Mesendoderm (in vitro differentiated cells): ENCODE measurements around the gene ADSL.
"Not testable (repeated sequence)": the region's sequence is repeated elsewhere in the genome, so short reads cannot be mapped to it uniquely, and the experiment has no call there.

ENCODE experiments used
- DNase-seq: peaks from one replicate; pipeline ENCODE4 v3.0.0; 2013
- H2AK5ac ChIP-seq: 2 replicates; pipeline ENCODE4 v1.6.1; 2013; ENCODE audit warnings: low read length, inconsistent platforms
- H2BK120ac ChIP-seq: 2 replicates; pipeline ENCODE4 v1.6.1; 2013; ENCODE audit warnings: low read depth, mild to moderate bottlenecking, low read length, moderate library complexity, mixed read lengths
- H2BK15ac ChIP-seq: replicated peaks from 2 replicates; pipeline ENCODE4 v1.6.1; 2013; ENCODE audit warnings: low read depth, mild to moderate bottlenecking, moderate library complexity
- H2BK5ac ChIP-seq: 2 replicates; pipeline ENCODE4 v1.6.1; 2013; ENCODE audit warnings: low read length, inconsistent platforms
- H3K18ac ChIP-seq: 2 replicates; pipeline ENCODE4 v1.6.1; 2013; ENCODE audit warnings: mild to moderate bottlenecking, low read length, mixed read lengths
- H3K23ac ChIP-seq: one replicate; pipeline ENCODE4 v1.6.1; 2013; ENCODE audit warnings: low read length
- H3K27ac ChIP-seq: 2 replicates; pipeline ENCODE4 v1.5.1; 2013; ENCODE audit warnings: low read depth, mild to moderate bottlenecking, inconsistent platforms, low read length, moderate library complexity
- H3K27me3 ChIP-seq: 2 replicates; pipeline ENCODE4 v1.6.1; 2013; ENCODE audit warnings: low read length, control low read depth, mild to moderate bottlenecking, inconsistent platforms; ENCODE audit not compliant: insufficient read depth, poor library complexity
- H3K36me3 ChIP-seq: 2 replicates; pipeline ENCODE4 v1.6.1; 2013; ENCODE audit warnings: low read length, inconsistent platforms; ENCODE audit not compliant: control insufficient read depth, insufficient read depth
- H3K4ac ChIP-seq: one replicate; pipeline ENCODE4 v1.6.1; 2013; ENCODE audit warnings: low read depth, mild to moderate bottlenecking, low read length, moderate library complexity
- H3K4me1 ChIP-seq: 2 replicates; pipeline ENCODE4 v1.6.1; 2013; ENCODE audit warnings: low read depth, low read length, inconsistent platforms; ENCODE audit not compliant: control insufficient read depth
- H3K4me2 ChIP-seq: 2 replicates; pipeline ENCODE4 v1.6.1; 2013; ENCODE audit warnings: low read length
- H3K4me3 ChIP-seq: 2 replicates; pipeline ENCODE4 v1.5.1; 2013; ENCODE audit warnings: mild to moderate bottlenecking, low read length
- H3K56ac ChIP-seq: one replicate; pipeline ENCODE4 v1.6.1; 2013; ENCODE audit warnings: low read length
- H3K79me1 ChIP-seq: 2 replicates; pipeline ENCODE4 v1.6.1; 2013; ENCODE audit warnings: low read length, inconsistent platforms
- H3K79me2 ChIP-seq: 2 replicates; pipeline ENCODE4 v1.6.1; 2013; ENCODE audit warnings: mild to moderate bottlenecking, low read length; ENCODE audit not compliant: control insufficient read depth, insufficient read depth
- H3K9ac ChIP-seq: 2 replicates; pipeline ENCODE4 v1.6.1; 2013; ENCODE audit warnings: low read length, inconsistent platforms
- H4K5ac ChIP-seq: one replicate; pipeline ENCODE4 v1.6.1; 2013; ENCODE audit warnings: low read length
- H4K8ac ChIP-seq: one replicate; pipeline ENCODE4 v1.6.1; 2013; ENCODE audit warnings: low read depth, mild to moderate bottlenecking, control low read depth, low read length, moderate library complexity
- WGBS: extraction: QIAGEN DNeasy Blood & Tissue Kit; methylation state at CpG from one replicate; pipeline ENCODE4 v1.1.7; 2013; ENCODE audit warnings: low lambda C conversion rate, missing lambda C conversion rate; ENCODE audit not compliant: insufficient coverage; ENCODE audit errors: extremely low coverage; 5-methylcytosine and 5-hydroxymethylcytosine counted together

The ADSL gene

DNA sequence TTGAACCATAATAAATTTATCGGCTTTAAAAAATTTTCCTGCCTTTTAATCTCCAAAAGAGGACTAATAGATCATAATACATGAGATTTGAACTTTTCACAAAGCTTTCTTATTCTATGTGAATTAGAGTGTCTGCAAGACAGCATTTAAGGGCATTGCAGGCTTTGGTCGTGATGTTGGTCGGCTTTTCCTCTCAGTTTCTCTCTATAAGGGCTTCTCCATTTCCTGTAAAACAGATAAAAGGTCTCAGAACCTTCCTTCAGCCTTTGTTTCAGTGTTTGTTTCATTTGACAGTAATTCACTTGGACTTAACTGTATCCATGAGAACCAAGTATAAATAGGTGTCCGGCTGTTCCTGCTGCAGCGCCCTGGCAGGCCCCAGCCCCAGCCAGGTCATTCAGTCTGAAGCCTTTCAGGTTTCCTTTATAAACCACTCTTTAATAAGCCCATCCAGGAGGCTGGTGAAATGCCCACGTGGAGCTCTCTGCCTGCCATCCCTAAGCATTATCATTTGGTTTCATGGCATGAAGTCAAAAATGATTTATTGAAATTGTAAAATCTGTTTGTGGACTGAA lies 37.2 kb upstream of the ADSL start:
- Histone ChIP-seq H2BK15ac (no peak overlapping the region), H3K36me3 (peaks cover 4% of the 10 kb centered on the region)

DNA sequence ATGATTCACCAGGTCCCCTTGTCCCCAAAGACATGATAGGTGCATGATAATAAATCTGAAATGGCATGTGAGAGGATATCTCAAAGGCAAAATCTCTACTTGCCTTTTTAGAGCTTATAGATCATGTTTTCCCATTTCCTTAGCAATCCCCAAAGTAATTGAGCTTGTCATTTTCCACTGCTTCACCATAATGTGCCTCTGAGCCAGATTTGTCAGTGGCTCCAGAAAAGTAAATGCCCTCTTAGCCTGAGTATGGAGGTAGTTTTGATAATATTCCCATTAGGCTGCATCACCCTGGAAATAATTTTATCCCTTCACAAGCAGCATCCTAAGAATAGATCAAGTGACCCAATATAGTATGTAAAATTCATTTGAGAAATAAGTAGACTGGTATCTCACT lies 36.7 kb upstream of the ADSL start:
- Histone ChIP-seq H2BK120ac (no peak overlapping the region), H3K36me3 (peaks cover 4% of the 10 kb centered on the region)

More for the DNA sequence above, 37.2 kb upstream of the ADSL start:
- no peak overlapping the region for H3K56ac ChIP-seq
- H3K79me2 ChIP-seq = no peaks in the 10 kb centered on the region
- no peak for DNase-seq
- WGBS = no CpG with 5 or more reads among the region's 6 CpGs
- no peak overlapping the region for H4K8ac ChIP-seq
- H3K27me3 ChIP-seq = no peaks in the 10 kb centered on the region
- H3K27ac ChIP-seq = no peak overlapping the region
- no peak overlapping the region for H3K9ac ChIP-seq
- H3K18ac ChIP-seq = no peak overlapping the region
- H2BK120ac ChIP-seq = no peak overlapping the region
- H2AK5ac ChIP-seq = no peak overlapping the region
- no peak overlapping the region for H3K4ac ChIP-seq
- H3K4me2 ChIP-seq = no peak overlapping the region
- H4K5ac ChIP-seq = no peak overlapping the region
- H3K23ac ChIP-seq = no peak overlapping the region
- no peak overlapping the region for H3K4me3 ChIP-seq
- H3K4me1 ChIP-seq = no peaks in the 10 kb centered on the region
- H2BK5ac ChIP-seq = no peak overlapping the region
- H3K79me1 ChIP-seq = no peaks in the 10 kb centered on the region

DNA sequence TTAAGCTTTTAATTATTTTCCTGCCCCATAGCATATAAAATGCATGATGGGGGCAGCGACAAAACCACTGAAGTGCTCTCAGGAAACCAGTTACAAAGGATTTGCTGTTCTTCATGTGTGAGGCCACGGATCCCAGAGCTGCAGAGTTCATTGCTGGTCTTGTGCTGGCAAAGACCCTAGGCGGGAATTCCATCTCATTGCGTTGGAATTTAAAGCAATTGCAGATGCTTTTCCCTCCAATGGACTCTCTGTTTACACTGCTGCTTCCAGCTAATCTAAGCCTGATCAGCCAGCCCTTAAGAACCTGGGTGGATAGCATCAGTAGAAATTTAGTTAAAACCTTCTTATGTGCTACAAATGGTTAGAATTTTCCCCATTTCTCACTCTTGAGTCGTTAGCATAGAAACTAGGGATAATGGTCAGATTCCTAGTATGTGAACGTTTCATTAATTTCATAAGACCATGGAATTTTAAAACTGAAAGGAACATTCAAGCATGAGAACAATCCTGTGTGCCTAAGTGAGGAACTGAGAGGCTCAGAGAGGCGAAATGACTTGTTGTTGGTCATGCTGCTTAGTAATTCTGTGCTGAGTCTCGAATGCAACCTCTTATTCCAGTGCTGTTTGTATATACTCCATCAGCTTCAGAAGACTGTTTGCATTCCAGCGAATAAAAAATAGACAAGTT lies 36.1 kb upstream of the ADSL start:
- H3K18ac ChIP-seq = no peak overlapping the region
- DNase-seq = peak; percentile 76
- H3K23ac ChIP-seq = no peak overlapping the region
- no peak overlapping the region for H2BK120ac ChIP-seq
- H3K27ac ChIP-seq = no peak overlapping the region
- H2BK5ac ChIP-seq = no peak overlapping the region
- no peak overlapping the region for H4K8ac ChIP-seq
- H3K4ac ChIP-seq = no peak overlapping the region
- no peak overlapping the region for H2AK5ac ChIP-seq
- no peak overlapping the region for H4K5ac ChIP-seq
- H3K9ac ChIP-seq = no peak overlapping the region
- WGBS = no CpG with 5 or more reads among the region's 9 CpGs
- H2BK15ac ChIP-seq = no peak overlapping the region
- H3K4me1 ChIP-seq = no peaks in the 10 kb centered on the region
- no peak overlapping the region for H3K56ac ChIP-seq
- H3K79me1 ChIP-seq = no peaks in the 10 kb centered on the region
- no peak overlapping the region for H3K4me2 ChIP-seq
- no peaks in the 10 kb centered on the region for H3K79me2 ChIP-seq
- H3K36me3 ChIP-seq = peaks cover 5% of the 10 kb centered on the region
- H3K27me3 ChIP-seq = no peaks in the 10 kb centered on the region
- no peak overlapping the region for H3K4me3 ChIP-seq

More for the DNA sequence above, 36.7 kb upstream of the ADSL start:
- no peak overlapping the region for H2BK5ac ChIP-seq
- H3K56ac ChIP-seq = no peak overlapping the region
- no peak overlapping the region for H4K8ac ChIP-seq
- no peak overlapping the region for H2BK15ac ChIP-seq
- H3K9ac ChIP-seq = no peak overlapping the region
- no peak overlapping the region for H2AK5ac ChIP-seq
- H3K4ac ChIP-seq = no peak overlapping the region
- no peaks in the 10 kb centered on the region for H3K79me2 ChIP-seq
- no peak overlapping the region for H3K4me3 ChIP-seq
- no peak overlapping the region for H3K27ac ChIP-seq
- H3K23ac ChIP-seq = no peak overlapping the region
- no peaks in the 10 kb centered on the region for H3K79me1 ChIP-seq
- no peak overlapping the region for H3K4me2 ChIP-seq
- H3K4me1 ChIP-seq = no peaks in the 10 kb centered on the region
- no peak overlapping the region for H4K5ac ChIP-seq
- no peak overlapping the region for H3K18ac ChIP-seq
- no peaks in the 10 kb centered on the region for H3K27me3 ChIP-seq
- DNase-seq = no peak

DNA sequence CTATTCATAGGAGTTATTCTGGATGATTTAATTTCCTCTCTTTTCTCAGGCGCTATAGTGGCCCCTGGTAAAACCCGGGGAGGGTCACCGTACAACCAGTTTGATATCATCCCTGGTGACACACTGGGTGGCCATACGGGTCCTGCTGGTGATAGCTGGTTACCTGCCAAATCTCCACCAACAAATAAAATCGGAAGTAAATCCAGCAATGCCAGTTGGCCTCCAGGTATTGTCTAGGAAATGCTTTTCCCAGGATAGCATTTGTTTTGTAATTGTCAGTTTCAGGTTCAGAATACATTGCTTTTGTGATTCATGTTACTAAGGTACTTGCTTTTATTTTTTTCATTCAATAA lies 35.6 kb upstream of the ADSL start:
- no peaks in the 10 kb centered on the region for H3K4me1 ChIP-seq
- no peaks in the 10 kb centered on the region for H3K79me1 ChIP-seq
- no peak overlapping the region for H3K4me3 ChIP-seq
- no peak overlapping the region for H2AK5ac ChIP-seq
- no peak overlapping the region for H4K5ac ChIP-seq
- no peak overlapping the region for H3K56ac ChIP-seq
- H3K18ac ChIP-seq = no peak overlapping the region
- no peak overlapping the region for H3K27ac ChIP-seq
- DNase-seq = no peak
- no peak overlapping the region for H2BK5ac ChIP-seq
- no peak overlapping the region for H2BK15ac ChIP-seq
- H3K4me2 ChIP-seq = no peak overlapping the region
- H3K36me3 ChIP-seq = peaks cover 9% of the 10 kb centered on the region
- no peak overlapping the region for H3K4ac ChIP-seq
- WGBS = no CpG with 5 or more reads among the region's 5 CpGs
- H3K9ac ChIP-seq = no peak overlapping the region
- no peak overlapping the region for H4K8ac ChIP-seq
- H2BK120ac ChIP-seq = no peak overlapping the region
- no peaks in the 10 kb centered on the region for H3K27me3 ChIP-seq
- no peak overlapping the region for H3K23ac ChIP-seq
- no peaks in the 10 kb centered on the region for H3K79me2 ChIP-seq

DNA sequence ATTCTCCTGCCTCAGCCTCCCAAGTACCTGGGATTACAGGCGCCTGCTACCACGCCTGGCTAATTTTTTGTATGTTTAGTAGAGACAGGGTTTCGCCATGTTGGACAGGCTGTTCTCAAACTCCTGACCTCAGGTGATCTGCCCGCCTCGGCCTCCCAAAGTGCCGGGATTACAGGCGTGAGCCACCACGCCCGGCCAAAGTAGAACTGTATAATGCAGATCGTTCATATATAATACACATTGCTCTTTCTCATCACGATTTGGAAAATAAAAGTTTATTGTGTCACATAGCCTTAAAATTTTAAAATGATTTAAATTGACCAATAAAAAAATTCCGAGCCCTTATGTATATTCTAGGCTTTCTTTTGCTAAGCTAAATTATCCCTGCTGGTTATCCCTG lies 34.7 kb upstream of the ADSL start:
- H3K27ac ChIP-seq = not testable (repeated sequence)

DNA sequence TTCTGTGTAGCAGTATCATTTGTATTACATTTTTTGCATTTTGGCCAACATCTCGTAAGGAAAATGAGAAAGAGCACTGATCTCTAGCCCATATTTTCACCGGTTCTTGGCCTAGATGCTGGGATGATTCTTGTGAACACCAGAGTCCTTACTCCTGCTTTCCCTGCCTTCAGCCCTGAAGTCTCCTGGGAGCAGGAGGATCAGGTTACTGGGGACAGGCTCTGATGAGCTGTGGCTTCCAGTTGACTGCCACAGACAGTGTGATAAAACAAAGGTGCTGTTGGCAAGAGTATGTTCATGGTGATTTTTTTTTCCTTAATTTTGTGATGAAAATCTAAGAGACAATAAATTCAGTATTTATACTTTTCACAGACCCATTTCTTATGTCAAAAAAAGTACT lies 34.2 kb upstream of the ADSL start:
- no peak overlapping the region for H2BK15ac ChIP-seq
- H3K27me3 ChIP-seq = no peaks in the 10 kb centered on the region
- H3K4me3 ChIP-seq = no peak overlapping the region
- H4K5ac ChIP-seq = no peak overlapping the region
- H3K79me1 ChIP-seq = no peaks in the 10 kb centered on the region
- H2BK5ac ChIP-seq = no peak overlapping the region
- H2BK120ac ChIP-seq = no peak overlapping the region
- no peak overlapping the region for H3K4ac ChIP-seq
- H3K36me3 ChIP-seq = peaks cover 9% of the 10 kb centered on the region
- no peak overlapping the region for H3K56ac ChIP-seq
- no peak overlapping the region for H3K27ac ChIP-seq
- WGBS = no CpG with 5 or more reads among the region's 2 CpGs
- H3K18ac ChIP-seq = no peak overlapping the region
- H4K8ac ChIP-seq = no peak overlapping the region
- no peak overlapping the region for H2AK5ac ChIP-seq
- DNase-seq = no peak
- H3K4me1 ChIP-seq = no peaks in the 10 kb centered on the region
- no peak overlapping the region for H3K23ac ChIP-seq
- no peak overlapping the region for H3K9ac ChIP-seq
- H3K4me2 ChIP-seq = no peak overlapping the region
- H3K79me2 ChIP-seq = no peaks in the 10 kb centered on the region

More for the DNA sequence above, 34.7 kb upstream of the ADSL start:
- H4K5ac ChIP-seq, H3K4me2 ChIP-seq, H3K4me1 ChIP-seq, H3K79me1 ChIP-seq, H2BK120ac ChIP-seq, H3K36me3 ChIP-seq, H4K8ac ChIP-seq, H3K4me3 ChIP-seq, H3K9ac ChIP-seq, H2AK5ac ChIP-seq, H3K4ac ChIP-seq, H3K79me2 ChIP-seq, H2BK5ac ChIP-seq, H3K18ac ChIP-seq, H2BK15ac ChIP-seq, H3K56ac ChIP-seq, H3K27me3 ChIP-seq, H3K23ac ChIP-seq, DNase-seq: not testable (repeated sequence)
- no CpG with 5 or more reads among the region's 12 CpGs for WGBS
